ENCODE measurements around the gene DNAJA4.

DNA sequence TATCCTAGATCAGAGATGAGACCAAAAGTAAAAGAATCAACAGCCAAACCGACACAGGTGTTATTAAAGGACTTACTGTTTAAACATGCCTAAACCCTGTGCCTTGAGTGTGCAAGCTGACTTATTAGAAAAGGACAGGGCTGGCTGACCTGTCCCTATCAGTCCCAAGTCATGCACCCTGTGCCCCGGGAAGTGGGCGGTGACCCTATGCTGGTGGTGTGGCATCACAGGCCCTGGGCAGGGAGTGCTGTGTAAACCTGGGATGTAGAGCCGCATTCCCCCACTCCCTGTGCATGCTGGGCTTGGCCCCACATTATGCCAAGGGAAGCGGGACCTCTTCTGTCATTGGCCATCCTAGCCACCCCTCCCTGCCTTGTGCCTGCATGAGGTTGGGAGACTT, 10.6 kb downstream of the DNAJA4 start:
- TF ChIP-seq CTCF (IDR thresholded peaks at IDR 0.05) (no peak), POLR2A (IDR thresholded peaks at IDR 0.05) (no peak), POLR2AphosphoS5 (IDR thresholded peaks at IDR 0.05) (no peak)
